GM18861 (cell line): ENCODE results near the gene STAT3.
"Not testable (repeated sequence)": the region's sequence is repeated elsewhere in the genome, so short reads cannot be mapped to it uniquely, and the experiment has no call there.

Experiments
- ATAC-seq: cut with Tn5 transposase; IDR thresholded peaks from one replicate; pipeline ENCODE4 v1.9.1; 2021; ENCODE audit not compliant: unreplicated experiment

The STAT3 gene

DNA sequence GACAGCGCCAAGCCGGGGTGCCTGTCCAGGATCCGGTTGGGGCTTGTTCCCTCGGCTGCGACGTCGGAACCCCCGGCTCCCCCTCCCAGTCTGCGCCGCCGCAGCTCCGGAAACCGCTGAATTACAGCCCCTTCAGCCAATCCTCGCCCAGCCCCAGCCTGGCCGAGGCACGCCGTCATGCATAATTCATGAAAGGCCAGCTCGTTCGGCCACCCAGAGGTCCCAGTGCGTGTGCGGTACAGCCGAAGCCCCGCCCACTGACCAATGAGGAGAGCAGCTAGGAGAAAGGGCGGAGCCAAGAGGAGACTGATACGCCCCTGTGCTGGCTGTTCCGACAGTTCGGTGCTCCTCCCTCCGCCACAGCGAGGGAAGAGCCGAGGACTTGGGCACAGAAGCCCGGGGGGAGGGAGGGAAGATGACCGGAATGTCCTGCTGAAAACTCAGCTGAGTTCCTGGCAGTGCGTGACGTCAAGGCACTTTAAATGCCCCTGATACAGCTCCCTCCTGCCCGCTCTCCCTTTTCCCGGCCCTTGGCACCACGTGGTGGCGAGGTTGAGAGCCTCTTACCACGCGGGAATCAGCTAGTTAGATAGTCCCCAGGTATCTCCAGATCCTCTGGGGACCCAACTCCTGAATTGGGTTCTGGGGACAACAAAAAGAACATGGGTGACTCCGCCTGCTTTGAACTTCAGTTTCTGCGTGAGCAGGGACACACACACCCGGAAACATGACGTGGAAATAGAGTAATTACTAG is at the start of gene STAT3:
Gene STAT3 (minus strand): TSS at position 62 of the 754 bp plus-strand sequence. CDS start 39,926 bp downstream, outside the sequence.
- ATAC-seq, result peak; percentile 86

DNA sequence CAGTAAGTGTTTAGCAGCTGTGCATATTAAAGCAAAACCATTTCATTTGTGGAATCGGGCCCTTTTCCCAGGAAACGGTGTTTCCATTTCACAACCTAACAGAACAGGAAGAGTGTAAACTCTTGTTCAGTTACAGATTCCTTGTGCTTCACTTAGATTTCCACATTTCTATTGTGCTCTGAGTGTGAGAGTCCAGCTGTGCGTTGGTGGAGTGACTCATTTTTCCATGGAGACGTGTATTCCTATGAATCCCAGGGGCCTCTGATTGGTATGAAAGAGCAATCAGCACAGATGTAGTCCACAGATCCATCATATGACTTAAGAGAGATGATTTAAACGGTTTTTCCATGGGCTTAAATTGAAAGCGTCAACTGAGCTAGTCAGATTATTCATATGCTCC is 48.1 kb upstream of the STAT3 start:
- ATAC-seq, result no peak

DNA sequence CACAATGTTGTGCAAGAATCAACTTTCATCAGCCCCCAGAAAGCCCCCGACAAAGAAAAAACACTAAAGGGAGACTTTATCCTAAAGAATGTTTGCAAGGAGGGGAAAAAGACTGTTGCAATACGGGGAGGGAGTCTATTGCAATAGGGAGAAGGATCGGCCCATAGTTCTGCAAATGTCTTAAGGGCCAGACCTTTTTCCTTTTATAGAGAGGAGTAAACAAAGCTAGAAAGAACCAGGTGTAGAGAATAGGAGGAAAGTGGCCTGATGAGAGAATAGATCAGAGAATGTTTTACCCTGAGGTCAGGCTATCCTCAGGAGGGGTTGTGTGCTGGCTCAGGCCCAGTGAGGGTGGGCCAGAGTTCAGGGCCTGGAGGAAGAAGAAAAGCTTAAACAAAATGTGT is 43.5 kb upstream of the STAT3 start:
- ATAC-seq, result no peak

DNA sequence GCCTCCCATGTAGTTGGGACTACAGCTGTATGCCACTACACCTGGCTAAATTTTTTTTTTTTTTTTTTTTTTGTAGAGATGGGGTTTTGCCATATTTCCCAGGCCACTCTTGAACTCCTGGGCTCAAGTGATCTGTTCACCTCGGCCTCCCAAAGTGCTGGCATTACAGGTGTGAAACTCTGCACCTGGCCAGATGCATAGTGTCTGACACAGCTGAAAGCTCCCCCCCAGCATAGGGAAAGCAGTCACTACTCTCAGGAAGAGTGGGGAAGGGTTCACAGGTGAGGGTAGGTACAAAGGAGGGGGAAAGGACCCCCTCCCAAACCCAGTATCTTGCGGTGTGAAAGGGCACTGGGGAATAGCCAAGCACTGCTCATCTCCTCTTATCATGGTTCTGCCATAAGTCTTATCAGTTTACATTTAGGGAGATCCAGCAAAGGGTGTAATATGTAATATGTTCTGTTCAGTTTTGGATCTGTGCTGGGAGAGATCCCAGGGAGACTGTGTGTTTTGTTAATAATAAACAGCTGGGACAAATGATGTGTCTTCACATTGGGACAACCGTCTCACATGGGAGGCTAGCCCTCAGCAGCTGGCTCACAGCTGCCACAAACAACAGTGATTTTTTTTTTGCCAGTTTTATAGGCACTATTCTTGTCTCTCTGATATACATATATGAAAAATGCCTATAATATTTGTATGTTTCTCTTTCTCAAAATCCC is 41.6 kb upstream of the STAT3 start:
- no peak for ATAC-seq

DNA sequence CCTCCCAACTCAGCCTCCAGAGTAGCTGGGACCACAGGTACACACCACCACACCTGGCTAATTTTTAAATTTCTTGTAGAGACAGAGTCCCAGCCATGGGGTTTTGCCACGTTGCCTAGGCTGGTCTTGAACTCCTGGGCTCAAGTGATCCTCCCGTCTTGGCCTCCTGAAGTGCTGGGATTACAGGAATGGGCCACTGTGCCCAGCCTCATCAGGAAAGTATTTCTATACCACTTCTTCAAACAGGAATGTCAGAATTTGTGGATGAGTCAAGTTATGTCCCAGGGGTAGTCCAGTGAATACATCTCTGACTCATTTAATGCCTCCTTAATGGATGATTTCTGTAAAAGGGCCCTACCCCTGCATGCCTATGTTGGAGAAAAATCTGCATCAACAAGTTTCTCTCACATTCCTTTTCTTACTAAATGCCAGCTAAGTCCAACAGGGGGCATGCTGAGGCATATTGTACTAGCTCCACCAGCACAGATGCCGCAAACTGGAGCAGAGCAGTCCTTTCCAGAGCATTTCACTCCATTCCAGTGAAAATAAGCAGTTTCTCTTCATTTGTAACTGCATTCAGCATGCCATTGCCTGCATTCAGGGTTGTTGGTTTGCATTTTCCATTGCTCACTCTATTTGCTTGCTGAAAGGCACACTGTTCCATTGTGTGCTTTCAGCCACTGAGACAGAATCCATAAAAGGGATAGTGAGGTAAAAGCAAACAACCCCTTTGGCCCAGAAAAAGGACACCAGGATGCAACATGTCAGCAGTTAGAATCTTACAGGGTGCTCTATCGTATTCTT is 40.1 kb upstream of the STAT3 start:
- no peak for ATAC-seq

DNA sequence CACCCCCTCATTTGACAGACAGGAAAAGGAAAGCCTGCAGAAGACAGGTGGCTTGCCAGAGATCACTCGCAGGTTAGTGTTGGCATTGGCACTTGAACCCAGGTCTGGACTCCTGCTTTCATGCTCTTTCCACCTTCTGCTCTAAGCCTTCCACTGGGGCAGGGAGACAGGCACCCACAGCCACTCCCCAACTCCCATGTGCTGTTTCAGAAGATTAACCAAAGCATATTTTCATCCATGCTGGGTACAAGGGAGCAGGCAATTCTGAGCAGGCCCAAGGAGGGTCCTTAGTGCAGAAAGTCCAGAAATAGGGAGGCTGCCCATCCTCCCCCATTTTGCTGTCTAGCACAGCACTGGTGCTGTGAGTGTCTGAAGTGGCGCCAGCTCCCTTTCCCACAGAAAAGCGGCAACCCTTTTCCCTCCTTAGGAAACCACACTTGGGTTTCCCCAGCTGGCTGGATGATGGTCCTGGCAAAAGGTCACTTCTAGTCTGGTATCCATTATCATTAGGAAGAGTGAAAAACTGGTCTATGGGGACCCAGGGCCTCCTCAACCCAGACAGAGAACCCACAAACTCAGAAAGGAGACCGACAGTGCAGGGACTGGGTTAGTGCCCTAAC is 36.9 kb upstream of the STAT3 start:
- ATAC-seq, result no peak

DNA sequence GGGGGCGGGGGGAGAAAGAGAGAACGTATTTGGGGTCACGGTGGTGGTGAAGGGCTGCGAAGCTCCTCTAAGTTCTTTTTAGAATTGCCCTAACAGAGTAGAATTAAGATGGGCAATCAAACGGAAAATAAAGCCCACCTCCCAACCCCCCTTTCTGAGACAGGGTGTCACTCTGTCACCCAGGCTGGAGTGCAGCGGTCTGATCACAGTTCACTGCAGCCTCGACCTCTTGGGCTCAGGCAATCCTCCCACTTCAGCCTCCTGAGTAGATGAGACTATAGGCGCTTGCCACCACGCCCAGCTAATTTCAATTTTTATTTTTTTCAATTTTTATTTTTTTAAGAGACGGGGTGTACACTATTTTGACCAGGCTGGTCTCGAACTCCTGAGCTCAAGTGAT is 35.5 kb upstream of the STAT3 start:
- ATAC-seq, result no peak

DNA sequence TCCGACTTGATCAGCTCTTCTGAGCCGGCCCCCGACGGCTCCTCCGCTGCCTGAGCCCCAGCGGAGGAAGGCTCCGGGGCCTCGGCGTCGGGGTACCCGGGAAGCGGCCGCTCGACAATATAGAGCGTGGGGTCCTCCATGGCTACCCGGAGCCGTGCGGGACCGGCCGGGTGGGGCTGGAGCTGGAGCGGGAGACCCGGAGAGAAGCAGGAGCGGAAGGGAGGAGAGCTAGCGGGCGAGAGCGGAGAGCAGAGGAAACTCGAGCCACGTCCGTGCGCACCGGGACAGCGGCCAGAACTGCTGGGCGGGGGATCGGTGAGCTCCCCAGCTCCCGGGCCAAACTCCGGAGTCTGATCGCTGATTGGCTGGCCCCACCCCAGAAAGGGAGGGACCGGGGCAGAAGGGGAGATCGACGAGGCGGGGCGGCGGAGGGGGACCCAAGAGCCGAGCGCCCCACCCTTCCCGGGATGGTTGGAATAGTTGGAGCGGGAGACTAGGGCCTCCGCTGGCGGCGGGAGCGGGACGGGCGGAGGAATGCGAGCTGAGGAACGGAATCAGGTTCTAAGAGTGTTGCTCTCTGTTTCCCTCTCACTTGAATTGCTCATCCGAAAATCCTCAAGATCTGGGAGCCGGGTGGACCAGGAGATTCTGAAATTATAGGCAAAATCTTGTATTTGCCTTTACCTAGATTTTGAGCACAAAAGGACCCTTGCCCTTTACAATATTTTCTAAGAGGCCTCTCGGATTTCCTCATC is 34.9 kb upstream of the STAT3 start, which contains the start of gene CAVIN1:
Gene CAVIN1 (minus strand): TSS at position 299 of the 755 bp plus-strand sequence. CDS start 159 bp downstream, at position 140.
- ATAC-seq, result no peak

DNA sequence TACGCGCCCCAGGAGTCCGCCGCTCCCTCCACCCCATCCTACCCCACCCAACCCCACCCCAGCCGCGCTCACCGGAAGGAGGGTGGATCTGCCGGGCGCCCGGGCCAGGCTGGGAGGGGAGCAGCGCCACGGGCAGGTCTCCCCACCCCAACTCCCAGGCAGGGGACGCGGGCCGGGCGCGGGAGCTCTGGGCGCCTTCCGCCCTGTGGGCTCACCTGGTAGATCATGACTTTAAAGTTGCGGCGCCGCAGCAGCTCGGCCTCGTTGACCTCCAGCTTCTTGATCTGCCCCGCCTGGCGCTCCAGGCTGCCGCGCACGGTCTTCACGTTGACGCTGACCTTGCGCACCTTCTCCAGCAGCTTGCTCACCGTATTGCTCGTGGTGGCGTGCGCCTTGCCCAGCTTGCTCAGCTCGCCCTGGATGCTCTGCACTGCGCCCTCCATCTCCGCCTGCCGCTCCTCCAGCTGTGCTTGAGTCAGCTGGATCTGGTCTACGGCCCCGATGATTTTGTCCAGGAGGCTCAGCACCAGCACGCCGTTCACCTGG is 34.2 kb upstream of the STAT3 start:
- no peak for ATAC-seq

DNA sequence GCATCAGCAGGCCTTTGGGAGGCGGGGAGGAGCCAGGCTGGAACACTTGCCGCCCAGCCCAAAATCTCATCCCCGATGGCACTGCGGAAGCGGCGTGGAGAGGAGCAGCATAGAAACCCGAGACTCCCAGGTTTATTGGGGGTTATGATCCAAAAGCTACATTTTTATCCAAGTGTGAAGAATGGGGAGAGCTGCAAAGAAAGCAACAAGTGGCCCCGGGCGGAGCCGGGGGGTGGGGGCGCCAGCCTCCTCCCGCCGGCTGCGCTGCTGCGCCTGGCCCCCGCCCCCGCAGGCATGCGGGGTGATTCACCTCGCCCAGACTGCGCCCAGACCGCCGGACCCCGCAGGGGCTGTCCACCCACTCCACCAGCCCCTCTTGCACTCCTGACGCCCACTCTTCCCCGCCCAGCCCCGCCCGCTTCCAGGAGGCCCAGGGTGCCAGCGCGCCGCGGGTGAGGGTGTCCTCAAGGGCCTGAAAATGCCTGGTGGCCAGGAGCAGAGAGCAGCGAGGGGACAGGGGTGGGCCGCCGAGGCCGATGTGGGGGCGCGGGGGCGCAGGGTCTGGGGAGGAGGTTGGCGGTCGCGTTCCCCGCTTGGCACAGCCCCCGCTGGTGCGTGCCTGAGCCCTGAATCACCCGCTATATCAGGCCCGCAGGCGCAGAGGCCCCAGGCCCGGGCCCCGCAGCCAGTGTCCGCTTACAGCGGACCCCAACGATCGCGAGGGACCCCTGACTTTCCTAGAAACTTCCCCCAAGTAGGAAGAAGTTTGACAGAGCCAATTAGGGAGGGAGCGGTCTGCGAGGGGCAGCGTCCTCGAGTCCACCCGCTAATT is 33.5 kb upstream of the STAT3 start:
- ATAC-seq, result no peak

DNA sequence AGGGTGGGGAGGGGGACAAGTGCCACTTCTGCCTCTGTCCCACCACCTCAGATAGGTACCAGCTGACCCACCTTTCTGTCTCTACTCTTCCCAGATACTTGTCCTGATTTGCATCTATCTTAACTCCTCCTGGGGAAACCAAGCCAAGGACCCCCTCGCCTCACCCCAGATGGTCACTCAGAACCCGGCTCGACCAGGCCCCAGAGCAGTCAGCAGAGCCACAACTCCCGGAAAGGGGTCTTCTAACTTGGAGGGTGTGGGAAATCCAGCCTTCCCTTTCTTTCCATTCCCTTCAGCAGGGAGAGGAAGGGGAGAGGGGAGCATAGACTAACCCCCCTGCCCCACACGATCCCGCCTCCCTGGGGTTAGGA is 32.9 kb upstream of the STAT3 start:
- no peak for ATAC-seq

DNA sequence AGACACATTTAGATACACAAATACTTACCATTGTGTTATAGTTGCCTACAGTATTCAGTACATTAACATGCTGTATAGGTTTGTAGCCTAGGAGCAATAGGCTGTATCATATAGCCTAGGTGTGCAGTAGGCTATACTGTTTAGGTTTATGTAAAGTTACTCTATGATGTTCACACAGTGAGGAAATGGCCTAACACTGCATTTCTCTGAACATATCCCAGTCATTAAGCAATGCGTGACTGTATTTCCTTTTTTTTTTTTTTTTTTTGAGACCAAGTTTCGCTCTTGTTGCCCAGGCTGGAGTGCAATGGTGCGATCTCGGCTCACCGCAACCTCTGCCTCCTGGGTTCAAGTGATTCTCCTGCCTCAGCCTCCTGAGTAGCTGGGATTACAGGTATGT is 29.7 kb upstream of the STAT3 start:
- not testable (repeated sequence) for ATAC-seq

DNA sequence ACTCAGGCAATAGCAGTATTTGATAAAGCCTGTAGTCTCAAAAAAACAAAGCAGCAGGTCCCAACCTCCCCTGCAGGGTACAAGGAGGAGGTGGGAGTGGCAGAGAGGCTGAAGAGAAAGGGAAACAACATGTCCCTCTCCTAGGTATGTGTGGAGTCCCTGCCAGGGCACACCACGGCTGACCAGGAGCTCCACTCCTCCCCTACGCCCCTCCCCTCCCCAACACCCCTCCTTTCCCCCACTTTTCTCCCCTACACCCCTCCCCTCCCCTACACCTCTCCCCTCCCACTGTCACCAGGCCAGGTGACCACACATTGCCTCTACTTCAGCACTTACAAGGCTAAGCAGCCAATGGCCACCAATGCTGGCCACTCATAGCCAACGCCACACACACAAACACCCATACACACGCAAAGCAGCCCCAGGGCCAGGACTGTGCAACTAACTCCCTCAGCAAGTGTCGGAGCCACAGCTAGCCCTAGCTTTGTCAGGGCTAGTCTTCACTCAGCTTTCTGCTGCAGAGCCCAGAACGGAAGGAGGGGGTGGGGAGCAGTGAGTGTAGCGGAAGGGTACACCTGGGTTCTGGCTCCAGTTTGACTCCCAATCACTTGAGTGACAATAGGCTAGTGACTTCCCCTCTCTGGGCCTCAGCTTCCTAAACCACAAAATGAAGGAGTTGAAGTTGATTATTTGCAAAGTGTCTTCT is 26.6 kb upstream of the STAT3 start:
- ATAC-seq, result no peak

DNA sequence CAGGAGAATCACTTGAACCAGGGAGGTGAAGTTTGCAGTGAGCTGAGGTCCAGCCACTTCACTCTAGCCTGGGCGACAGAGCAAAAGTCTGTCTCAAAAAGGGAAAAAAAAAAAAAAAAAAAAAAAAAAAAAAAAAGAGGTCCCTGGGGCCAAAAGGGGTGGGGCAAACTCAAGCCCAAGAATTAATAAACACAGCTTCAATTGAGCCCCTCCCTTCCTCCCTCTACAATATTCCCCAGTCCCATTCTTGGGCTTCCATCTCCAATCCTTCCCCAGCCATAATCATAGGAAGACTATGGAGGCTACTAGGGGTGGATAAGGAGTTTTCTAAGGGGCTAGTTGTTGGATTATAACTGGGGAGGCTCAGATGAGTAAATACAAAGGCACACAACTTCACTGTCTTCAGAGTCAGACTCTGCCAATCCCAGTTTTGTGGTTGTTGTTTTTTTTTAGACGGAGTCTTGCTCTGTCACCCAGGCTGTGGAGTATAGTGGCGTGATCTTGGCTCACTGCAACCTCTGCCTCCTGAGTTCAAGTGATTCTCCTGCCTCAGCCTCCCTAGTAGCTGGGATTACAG is 25.3 kb upstream of the STAT3 start:
- ATAC-seq, result no peak

DNA sequence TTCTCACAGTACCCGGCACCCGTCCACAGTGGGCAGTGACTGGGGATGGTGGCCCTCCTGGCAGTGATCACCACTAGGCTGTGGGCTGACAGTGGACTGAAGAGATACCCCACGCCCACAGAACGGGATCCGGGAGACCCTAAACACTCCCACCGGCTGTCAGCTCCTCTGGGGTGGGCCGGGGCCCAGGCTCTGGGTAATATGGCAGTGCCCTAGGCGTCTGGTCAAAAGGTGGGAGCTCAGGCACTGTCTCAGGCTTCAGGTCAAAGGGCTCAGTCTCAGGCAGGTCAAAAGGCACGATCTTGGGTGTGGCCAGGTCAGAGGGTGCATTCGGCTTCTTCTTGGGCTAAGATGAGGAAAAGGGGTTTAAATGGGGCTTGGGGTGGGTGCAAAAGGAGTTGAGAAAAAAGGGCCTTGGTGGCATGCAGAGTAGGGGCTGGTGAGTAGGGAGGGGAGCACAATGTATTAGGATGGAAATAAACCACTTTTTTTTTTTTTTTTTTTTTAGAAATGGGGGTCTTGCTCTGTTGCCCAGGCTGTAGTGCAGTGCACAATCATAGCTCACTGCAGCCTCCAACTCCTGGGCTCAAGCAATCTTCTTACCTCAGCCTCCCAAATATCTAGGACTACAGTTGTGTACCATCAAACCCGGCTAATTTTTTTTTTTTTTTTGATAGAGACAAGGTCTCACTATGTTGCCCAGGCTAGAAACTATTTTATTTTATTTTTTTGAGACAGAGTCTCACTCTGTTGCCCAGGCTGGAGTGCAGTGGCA is 23.9 kb upstream of the STAT3 start:
- no peak for ATAC-seq

DNA sequence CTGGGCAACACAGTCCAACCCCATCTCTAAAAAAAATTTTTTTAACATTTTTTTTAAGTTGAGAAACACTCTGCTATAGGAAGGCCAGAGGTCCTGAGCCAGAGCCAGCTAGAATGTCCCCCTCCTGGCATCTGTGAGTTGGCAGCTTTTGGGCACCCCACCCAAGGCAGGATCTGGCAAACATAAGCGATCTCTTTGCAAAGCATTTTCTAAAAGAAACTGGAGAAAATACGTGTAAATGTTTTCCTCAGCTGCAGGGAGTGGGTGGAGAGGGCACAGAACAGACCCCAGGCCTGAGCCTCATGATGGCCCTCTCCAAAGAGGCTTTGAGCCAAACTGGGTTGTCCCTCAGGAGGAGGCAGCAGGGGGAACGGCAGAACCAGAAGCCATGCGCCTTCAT is 23.1 kb upstream of the STAT3 start:
- no peak for ATAC-seq

DNA sequence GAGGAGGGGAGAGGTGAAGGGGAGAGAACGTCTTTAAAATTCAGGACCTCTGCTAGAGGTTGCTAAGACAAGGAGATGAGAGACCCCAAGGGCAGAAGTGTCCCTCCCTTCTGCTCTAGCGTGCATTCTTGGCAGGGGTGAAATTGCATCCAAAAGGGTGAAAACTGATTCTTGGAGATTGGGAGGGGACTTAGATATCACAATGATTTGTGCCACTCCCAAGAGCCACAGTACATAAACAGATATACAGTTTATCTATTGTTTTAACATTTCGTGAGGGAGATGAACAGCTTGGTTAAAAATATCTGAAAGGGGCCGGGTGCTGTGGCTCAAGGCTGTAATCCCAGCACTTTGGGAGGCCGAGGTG is 22.1 kb upstream of the STAT3 start:
- ATAC-seq, result no peak
